22Rv1 (cell line): ENCODE data around the gene MYO1D.

Source experiments
- CTCF ChIP-seq: fragments of 450-650 bp; IDR thresholded peaks from 2 replicates; pipeline ENCODE4 v1.5.1; 2017; ENCODE audit warnings: mild to moderate bottlenecking
- ZFX ChIP-seq: fragments of 450-650 bp; IDR thresholded peaks from 2 replicates; pipeline ENCODE4 v1.6.1; 2017; ENCODE audit warnings: antibody characterized with exemption, borderline replicate concordance

GRCh38 chr17:32907583-32907982 is 30.7 kb upstream of the MYO1D start:
- no peak for TF ChIP-seq CTCF
- TF ChIP-seq ZFX: no peak
